Cortex of kidney (tissue), 1 donor: ENCODE data around the gene RCC2.
"Not testable (repeated sequence)": the region's sequence is repeated elsewhere in the genome, so short reads cannot be mapped to it uniquely, and the experiment has no call there.

Experiments used
- DNase-seq: peaks from one replicate; lab custom pipeline; 2025; lab: John Stamatoyannopoulos, UW

RCC2 gene

DNA sequence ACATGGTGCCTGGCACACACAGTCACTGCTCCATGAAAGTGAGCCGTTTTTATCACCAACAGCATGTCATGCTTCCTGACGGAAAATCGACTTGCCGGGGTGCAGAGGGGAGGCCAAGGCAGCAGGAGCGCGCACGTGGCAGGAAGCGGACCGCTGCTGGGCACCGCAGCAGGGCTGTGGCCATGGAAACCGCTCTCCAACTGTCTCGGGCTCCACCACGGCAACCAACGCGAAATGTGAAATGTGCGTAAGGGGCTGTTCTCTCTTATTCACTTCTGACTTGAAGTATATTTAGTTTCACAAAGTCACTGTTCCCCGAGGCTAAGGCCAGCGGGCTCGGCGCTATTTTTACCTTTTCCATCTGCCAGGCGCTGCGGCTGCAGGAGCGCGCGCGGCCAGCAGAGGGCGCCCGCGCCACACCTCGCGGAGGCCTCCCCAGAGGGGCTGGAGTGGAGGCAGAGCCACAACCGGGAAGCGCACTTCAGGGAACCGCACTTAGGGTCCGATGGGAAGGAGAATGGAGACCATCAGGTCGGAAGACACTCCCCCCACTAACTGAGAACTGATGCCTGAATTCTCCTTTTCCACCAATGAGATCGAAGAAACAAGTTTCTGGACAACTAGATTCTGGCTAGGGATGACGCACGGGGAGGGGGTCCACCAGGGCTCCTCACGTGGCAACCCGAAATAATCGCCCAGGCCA is 19.7 kb downstream of the RCC2 start:
- DNase-seq: no peak

DNA sequence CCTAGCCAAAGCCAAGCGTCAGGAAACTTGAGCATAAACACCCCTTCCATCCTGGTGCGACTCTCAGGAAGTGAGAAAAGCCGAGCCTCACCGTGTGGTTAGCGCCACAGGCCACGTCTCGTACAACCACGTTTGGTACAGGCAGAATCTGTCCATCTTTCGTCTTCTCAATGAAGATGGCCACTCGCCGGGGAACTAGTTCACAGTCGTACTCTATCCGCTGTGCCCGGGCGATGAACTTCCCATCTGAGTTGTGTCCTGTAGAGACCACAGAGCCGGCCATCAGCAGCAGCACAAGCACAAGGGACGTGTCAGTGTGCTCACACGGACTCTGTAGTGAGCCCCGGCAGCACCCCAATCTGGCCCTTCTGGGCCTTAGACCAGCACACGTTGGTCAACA is 23.1 kb downstream of the RCC2 start:
- no peak for DNase-seq

GRCh38 chr1:17414022-17414421 is 25.5 kb downstream of the RCC2 start:
- no peak for DNase-seq

DNA sequence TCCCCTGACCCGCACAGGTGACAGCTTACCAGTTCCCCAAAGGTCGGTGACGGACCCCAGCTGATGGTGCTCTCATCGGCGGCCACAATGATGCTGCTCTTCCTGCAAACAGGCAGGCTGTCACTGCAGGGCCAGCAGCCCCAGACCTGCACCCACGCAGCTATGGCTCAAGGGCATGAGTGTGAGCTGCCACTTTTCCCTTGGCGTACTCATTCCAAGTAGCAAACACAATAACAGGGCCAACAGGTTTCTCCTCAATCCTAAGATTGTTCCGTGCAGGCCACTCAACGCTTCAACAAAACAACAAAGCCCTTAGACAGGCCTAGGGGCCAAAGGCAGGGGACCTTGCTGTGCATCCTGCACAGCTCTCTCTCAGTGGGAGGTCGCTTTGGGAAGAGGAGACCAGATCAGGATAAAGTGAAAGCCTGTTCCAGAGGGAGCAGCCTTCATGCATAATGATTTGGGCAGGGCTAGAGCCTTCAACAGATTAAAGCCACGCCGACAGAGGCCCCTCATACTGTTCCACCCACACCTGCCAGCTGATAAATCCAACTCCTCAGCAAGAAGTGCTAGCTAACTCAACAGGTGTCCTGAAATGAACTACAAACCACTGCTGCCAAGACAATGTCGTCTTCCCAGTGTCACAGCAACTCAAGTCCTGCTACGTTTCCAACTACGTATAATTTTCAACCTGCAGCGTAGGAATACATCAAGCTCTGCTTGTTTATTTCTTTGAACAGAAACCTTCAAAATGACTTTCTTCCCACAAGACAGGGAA is 27.2 kb downstream of the RCC2 start:
- DNase-seq: no peak

DNA sequence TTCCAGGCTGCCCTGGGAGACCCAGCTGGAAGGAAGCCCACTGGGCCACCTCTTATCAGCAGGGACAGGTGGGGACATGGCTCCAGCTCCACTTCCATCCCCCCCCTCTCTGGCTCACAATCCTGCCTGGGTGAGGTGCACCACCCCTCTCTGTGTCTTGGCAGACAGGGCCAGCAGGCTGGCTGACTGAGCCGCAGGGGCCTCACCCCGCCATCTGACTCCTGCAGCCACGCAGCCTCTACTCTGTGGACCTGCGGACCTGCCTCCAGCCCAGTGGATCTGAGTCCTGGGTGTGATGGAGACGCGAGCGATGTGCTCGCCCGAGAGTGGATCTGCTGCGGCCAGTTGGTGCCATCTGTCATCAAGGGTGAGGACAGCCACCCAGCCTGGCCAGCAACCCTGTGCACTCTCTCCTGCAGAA is 30.1 kb downstream of the RCC2 start:
- no peak for DNase-seq

DNA sequence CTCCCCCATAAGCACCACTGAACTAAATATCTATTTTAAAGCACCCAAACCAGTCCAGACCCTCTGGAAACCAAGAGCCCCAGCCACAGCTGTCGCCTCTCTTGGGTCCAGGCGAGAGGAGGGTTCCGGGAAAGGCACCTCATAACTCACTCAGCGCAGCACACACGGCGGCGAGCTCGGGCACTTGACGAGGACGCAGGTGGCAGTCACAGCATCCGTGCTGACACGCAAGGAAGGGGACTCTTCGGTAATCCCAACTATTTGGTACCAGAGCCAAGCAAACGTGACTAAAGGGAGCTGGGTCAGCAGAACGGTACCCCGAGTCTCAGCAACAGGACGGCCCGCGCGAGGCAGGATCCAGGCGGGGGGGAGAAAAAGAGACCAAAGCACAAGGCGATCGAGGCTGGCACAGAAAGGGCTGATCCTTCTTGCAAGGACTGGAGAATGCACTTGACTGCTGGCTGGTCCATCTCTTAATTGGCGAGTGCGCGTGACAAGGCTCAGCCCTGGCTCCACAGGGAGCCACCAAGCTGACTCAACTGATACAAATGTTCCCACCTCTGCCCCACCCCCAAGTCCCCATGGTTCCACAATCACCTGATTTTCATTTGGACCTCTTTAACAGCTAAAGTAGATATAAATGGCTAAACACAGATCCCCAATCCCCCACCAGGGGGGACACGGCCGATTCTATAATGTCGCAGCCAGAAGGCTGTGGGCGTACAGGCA is 31.5 kb downstream of the RCC2 start:
- not testable (repeated sequence) for DNase-seq

- not testable (repeated sequence) for DNase-seq
Observed at GRCh38 chr1:17406760-17407475, 32.6 kb downstream of the RCC2 start.

GRCh38 chr1:17405898-17406759 is 33.3 kb downstream of the RCC2 start:
- no peak for DNase-seq

GRCh38 chr1:17404820-17405219 is 34.7 kb downstream of the RCC2 start:
- DNase-seq: no peak

GRCh38 chr1:17404034-17404684 is 35.3 kb downstream of the RCC2 start:
- DNase-seq: no peak

- DNase-seq: no peak
Observed at GRCh38 chr1:17403081-17403480, 36.4 kb downstream of the RCC2 start.

DNA sequence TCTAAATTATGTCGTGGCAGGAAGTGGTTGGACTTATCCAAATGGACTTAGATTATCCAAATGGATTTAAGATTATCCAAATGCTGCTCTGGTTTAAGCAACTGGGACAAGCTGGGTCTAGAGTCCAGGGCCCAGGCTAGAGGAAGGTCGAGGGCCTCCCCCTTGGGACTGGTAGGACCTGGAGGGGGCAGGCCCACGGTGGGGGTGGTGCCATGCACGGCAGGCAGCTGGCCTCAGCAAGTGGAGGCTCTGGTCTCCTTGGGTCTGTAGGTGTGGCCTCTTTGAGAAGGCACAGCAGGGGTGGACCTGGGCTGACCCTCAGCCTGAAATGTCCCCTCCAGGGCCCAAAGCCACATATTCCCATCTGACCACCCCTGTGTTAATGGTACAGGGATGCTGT is 37.6 kb downstream of the RCC2 start:
- DNase-seq: no peak

DNA sequence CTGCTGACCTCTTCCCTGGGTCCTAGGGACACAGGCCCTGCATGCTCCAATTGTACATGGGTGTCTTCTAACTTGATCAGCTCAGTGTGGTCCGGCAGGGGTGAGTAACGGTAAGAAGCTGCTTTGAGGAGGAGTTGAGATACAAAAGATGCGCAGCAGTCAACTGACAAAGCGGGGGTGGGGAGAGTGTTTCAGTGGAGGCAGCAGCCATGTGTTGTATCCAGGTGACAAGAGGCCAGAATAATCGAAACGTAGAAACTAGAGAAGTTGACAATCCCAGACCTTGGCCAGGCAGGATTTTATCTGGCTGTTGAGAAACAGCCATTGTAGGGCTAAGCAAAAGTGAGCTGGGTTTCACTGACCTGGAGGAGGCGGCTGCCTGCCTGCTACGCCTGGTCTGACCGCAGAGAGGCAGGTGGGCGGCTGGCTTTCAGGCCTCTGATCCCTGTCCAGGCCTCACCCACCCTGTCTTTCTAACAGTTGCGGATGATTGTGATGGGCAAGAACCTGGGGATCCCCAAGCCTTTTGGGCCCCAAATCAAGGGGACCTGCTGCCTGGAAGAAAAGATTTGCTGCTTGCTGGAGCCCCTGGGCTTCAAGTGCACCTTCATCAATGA is 38.6 kb downstream of the RCC2 start:
- DNase-seq: no peak

DNA sequence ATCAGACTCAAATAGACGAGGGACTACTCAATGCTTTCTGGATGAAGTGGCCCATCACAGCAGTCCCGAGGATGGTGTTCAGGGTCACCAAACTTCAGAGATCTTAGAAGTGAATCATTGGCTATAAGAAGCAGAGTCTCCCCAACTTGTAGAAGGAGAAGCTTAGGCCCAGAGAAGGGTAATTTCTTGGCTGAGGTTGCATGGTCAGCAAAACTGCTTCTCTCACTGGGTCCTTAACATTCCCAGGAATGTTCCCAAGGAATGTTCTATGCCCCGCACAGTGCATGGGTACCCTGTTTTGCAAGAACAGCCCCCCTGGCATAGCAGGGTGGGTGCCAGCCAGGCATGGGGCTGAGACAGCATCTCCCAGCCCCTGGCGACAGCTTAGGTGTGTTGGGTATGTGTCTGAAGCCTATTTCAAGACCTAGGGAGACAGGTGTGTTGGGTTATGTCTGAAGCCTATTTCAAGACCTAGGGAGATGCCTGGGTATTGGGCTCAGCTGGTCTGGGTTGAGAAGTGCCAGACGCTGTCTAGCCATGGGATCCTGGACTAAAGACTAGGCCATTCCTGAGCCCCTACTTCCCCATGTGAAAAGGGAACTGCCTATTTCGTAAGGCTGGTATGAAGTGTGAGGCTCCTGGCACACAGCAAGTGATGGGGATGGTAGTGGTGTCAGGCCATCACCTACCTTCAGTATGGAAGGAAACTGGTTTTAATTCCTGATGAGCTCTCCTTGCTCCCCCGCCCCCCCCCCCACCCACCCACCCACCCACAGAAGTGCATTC is 41.4 kb downstream of the RCC2 start:
- DNase-seq: no peak

DNA sequence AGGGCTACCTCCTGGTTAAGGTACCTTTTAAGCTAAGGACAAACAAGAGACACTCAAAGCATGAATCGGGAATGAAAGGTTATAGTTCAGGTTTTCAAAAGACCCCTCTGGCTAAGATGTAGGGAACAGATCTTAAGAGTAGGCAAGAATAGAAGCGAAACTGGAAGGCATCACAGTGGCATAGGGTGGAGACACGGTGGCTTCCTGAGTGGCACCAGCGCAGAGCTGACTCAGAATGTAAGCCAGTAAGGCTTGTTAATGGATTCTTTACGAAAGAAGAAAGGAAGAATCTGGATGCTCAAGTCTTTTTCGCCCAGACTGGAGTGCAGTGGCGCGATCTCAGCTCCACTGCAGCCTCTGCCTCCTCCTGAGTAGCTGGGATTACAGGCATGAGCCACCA is 46.2 kb downstream of the RCC2 start:
- DNase-seq: no peak

DNA sequence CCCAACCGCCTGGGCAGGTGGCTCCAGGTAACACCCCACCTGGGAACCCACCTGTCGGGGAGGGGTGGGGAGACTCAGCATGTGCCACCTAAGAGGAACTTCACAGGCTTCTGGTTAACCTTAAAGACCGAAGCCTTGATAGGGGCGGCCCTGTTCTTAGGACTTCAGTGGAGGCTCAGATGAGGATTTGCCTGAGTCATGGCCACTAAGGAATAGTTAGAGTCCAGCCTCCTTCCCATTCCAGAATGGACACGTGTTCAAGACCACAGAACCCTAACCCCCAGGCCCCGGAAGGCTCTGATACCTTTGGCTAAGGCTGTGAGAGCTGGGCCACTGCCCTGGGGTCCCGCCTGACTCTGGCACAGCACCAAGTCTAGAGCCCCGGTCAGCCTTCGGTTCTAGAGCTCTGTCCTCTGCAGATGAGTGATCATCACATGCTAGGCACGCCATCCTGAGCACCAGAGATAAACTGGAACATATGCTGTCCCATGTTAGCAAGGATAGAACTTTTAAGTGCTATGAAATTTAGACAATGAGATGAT is 47.2 kb downstream of the RCC2 start:
- DNase-seq: no peak

- no peak for DNase-seq
Observed at GRCh38 chr1:17381161-17381560, 58.3 kb downstream of the RCC2 start.

GRCh38 chr1:17377325-17377953 is 62.0 kb downstream of the RCC2 start:
- DNase-seq: no peak

DNA sequence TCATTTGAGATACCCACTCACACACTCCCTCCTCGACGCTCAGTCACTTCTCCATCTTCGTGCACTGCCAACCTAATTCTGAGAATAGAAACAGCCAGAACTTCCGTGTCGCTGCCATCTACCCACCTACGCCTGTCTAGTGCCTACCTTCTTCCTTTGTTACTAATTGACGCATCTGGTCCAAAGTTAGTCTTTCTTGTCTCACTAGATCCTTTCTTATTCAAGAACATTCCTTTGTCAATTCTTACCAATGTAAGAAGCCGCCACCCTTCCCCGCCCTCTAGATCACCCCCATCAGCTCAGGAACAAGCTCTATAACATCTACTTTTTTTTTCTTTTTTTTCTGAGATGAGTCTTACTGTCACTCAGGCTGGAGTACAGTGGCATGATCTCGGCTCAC is 63.8 kb downstream of the RCC2 start:
- DNase-seq: no peak
